ENCODE results near the gene SFXN5. TPM values are rescaled to one million over a fixed set of nuclear protein-coding genes. Genes with fewer than 3 reads are reported as not detected.
"Not testable (repeated sequence)": the region's sequence is repeated elsewhere in the genome, so short reads cannot be mapped to it uniquely, and the experiment has no call there.

SFXN5 gene
- total RNA-seq, 1 experiment from 2014 or later, result 13.8 TPM

DNA sequence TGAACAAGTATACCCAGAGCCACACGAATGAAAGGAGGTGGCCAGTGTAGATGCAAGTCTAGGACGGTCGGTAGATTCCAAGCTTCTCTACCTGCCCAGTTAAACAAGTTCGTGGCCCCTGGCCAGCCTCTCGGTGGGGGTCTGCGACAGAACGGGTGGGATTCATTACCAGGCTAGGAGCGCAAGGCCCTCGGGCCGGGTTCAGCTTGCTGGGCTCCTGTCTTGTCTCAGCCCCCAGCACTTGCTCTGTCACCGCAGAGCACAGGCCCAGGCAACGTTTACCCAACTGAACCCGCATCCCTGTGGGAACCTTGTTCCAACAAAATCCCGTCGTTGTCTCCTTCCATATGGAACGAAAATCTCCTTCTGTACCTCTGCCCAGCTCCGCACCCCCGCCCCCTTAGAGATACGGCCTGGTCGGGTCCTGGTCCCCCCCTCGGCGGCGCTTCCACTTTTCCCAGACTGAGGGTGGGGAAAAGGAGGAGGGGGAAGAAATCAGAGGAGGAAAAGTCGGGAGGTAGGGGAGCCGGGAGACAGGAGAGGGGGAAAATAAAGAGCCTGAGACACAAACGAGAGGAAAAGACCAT lies 156.1 kb downstream of the SFXN5 start:
- no peak for DNase-seq (ENCODE audit: low read depth)
- in situ Hi-C loops (cut with HindIII; ENCODE audit: low pct_unique_long_range_greater_than_20kb, low sequenced_read_pairs), result no loop called here

DNA sequence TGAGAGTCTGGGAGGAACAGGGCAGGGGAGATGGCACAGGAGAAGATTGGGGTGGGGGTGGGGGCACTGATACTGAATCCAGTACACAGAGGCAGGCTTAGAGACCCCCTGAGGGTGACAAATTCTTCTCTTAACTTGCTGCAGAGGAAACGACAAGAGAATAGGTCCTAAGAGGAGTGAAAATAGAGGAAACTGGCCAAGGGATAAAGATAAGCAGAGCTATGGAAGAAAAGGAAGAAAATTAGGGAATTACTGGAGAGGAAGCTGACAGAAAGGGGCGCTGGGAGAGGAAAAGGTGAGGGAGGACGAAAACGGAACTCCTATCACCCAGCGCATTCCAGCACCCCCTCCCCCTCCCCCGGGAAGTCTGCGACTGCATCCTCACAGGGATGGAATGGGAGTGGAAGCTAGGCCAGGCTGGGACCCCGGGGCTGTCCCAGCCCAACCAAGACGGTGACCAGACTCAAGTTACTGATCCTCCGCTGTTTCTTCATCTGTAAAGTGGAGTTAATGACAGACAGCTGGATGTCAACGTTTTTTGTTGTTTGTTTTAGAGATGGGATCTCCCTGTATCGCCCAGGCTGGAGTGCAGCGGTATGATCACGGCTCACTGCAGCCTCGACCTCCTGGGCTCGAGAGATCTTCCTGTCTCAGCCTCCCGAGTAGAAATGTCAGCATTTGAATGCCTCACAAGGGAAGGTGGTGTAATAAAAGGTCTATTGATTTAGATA lies 156.8 kb downstream of the SFXN5 start:
- DNase-seq (ENCODE audit: low read depth), result no peak
- in situ Hi-C loops (cut with HindIII; ENCODE audit: low pct_unique_long_range_greater_than_20kb, low sequenced_read_pairs), result no loop called here

DNA sequence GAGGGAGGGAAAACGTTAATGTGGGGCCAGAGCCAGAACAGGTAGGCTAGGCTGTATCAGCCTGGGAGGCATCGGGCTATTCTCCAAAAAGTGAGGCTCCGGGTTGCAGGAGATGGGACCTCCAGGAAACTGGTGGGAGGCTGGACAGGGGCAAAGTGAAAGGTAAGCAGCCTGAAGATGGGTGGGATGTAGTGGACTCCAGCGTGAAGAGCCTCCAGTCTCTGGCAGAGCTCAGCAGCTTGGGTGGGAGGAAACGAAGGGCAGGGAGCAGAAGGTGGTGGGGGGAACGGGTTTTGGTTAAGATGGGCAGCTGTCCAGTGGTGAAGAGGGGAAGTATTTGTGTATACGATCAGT lies 157.3 kb downstream of the SFXN5 start:
- in situ Hi-C loops (cut with HindIII; ENCODE audit: low pct_unique_long_range_greater_than_20kb, low sequenced_read_pairs), result no loop called here
- no peak for DNase-seq (ENCODE audit: low read depth)

- in situ Hi-C loops (cut with HindIII; ENCODE audit: low pct_unique_long_range_greater_than_20kb, low sequenced_read_pairs), result no loop called here
- DNase-seq (ENCODE audit: low read depth), result no peak
Measured at GRCh38 chr2:72913486-72914205, 157.9 kb downstream of the SFXN5 start.

DNA sequence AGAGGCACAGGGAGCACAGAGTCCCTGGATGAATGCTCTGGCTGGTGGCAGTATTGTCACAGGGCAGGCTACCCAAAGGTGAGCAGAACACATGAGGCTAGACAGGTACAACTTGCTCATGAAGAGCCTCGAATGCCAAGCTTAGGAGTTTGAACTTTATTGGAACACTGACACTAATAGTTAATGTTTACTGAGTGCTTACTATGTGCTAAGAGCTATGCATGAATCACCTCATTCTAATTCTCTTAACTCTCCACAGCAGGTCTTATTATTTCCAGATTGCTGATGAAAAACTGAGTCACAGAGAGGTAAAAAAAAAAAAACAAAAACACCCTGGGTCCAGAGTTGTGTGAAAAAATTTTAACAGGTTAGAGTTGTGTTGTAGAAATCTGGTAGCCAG lies 160.3 kb downstream of the SFXN5 start:
- DNase-seq (ENCODE audit: low read depth), result no peak
- in situ Hi-C loops (cut with HindIII; ENCODE audit: low pct_unique_long_range_greater_than_20kb, low sequenced_read_pairs), result no loop called here

- in situ Hi-C loops (cut with HindIII; ENCODE audit: low pct_unique_long_range_greater_than_20kb, low sequenced_read_pairs), result no loop called here
- DNase-seq (ENCODE audit: low read depth), result no peak
Measured at GRCh38 chr2:72908741-72909140, 162.8 kb downstream of the SFXN5 start.

DNA sequence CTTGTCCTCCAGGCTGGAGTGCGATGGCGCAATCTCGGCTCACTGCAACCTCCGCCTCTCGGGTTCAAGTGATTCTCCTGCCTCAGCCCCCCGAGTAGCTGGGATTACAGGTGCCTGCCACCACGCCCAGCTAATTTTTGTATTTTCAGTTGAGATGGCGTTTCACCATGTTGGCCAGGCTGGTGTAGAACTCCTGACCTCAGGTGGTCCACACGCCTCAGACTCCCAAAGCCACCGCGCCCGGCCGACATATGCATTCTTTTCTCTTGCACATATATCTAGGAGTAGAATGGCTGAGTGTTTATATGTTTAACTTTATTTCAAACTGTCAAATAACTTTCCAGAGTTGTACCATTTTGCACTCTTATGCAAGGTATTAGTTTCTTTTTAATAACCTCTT lies 164.1 kb downstream of the SFXN5 start:
- in situ Hi-C loops (cut with HindIII; ENCODE audit: low pct_unique_long_range_greater_than_20kb, low sequenced_read_pairs), result not testable (repeated sequence)

GRCh38 chr2:72901426-72901825 lies 170.1 kb downstream of the SFXN5 start:
- no peak for DNase-seq (ENCODE audit: low read depth)
- in situ Hi-C loops (cut with HindIII; ENCODE audit: low pct_unique_long_range_greater_than_20kb, low sequenced_read_pairs), result no loop called here

More for the DNA sequence above, 164.1 kb downstream of the SFXN5 start:
- DNase-seq (ENCODE audit: low read depth), result not testable (repeated sequence)

DNA sequence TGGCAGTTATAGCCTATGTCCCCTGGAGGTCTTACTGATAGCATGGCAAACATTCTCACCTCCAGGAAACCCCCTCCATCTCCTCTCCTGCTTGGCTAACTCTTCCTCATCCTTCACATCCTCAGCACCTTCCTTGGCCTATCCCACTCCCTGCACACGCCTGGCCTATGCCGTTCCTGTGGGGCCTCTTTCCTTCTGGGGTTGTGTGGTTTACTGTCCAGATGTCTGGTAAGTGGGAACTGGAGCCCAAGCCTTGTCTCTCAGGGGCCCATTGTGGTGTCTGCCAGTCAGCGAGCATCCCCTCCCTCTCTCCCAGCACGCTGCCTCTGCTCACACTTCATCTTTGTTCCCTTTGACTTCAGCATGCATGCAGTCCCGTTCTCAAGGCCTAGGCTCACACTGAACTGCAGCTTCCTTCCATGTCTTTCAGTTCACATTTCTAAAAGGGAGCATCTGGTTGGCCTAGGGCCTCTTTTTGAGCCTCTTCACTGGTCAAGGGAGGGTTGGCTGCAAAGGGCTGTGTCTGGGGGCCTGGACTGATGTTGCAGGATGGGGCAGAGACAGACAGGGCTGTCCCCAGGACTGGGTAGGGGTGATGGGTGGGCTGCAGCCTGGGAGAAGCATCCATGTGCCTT lies 171.2 kb downstream of the SFXN5 start:
- no peak for DNase-seq (ENCODE audit: low read depth)
- in situ Hi-C loops (cut with HindIII; ENCODE audit: low pct_unique_long_range_greater_than_20kb, low sequenced_read_pairs), result no loop called here

DNA sequence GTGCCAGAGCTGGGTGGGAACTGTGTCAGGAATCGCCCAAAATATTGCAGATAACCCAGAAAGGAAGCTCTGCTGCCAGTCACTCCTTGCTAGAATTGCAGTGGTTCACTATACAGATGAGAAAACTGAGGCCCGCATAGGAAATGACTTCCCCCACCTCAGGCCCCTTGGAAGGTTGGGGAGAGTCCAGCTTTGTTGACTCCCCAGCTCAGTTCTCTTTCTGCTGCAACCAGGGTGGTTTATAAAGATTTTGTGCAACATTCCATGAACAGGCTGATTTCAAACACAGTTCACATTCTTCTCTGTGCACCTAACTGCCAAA lies 173.0 kb downstream of the SFXN5 start:
- DNase-seq (ENCODE audit: low read depth), result no peak
- in situ Hi-C loops (cut with HindIII; ENCODE audit: low pct_unique_long_range_greater_than_20kb, low sequenced_read_pairs), result no loop called here

- no peak for DNase-seq (ENCODE audit: low read depth)
- in situ Hi-C loops (cut with HindIII; ENCODE audit: low pct_unique_long_range_greater_than_20kb, low sequenced_read_pairs), result no loop called here
Measured at GRCh38 chr2:72897785-72898584, 173.5 kb downstream of the SFXN5 start.

DNA sequence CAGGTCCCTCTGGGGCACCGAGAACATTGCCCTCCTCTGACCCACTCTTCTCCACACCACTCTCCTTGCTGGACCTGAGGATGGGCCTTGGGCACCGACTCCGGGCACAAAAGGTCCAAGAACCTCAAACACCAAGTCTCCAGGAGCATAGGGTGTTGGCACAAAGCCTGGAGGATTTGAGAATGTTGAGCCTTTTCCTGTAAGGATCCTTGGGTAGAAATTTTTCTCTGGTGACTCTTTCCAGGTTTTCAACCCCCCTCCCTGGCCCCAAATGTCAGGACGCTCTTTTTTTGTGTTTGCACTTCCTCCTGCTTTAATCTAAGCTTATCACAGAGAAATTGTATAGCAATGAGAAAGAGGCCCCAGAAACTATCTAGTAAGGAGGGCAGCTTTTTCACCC lies 175.1 kb downstream of the SFXN5 start:
- in situ Hi-C loops (cut with HindIII; ENCODE audit: low pct_unique_long_range_greater_than_20kb, low sequenced_read_pairs), result no loop called here
- no peak for DNase-seq (ENCODE audit: low read depth)

DNA sequence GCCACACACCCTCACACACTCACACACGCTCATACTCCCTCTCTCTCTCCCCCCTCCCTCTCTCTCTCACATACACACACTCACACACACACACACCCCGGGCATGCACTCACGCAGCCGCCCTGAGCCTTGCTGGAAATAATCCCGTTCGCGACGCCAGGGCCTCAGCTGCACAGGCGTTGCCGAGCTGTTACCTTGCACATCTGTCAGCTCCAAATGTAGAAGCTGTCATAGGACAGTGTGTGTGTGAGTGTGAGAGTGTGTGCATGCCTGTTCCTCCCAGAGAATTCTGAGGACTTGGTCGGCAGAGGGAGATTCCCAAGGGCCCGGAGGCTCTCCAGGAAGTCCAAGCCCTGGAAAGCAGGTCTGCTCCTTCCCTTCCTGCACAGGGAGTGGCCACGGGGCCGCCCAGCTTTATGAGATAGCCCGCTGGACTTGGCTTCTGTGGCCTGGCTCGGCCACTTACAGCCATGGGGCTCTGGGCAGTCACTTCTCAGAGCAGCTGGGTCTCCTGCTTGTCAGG lies 175.7 kb downstream of the SFXN5 start:
- DNase-seq (ENCODE audit: low read depth), result no peak
- in situ Hi-C loops (cut with HindIII; ENCODE audit: low pct_unique_long_range_greater_than_20kb, low sequenced_read_pairs), result no loop called here

DNA sequence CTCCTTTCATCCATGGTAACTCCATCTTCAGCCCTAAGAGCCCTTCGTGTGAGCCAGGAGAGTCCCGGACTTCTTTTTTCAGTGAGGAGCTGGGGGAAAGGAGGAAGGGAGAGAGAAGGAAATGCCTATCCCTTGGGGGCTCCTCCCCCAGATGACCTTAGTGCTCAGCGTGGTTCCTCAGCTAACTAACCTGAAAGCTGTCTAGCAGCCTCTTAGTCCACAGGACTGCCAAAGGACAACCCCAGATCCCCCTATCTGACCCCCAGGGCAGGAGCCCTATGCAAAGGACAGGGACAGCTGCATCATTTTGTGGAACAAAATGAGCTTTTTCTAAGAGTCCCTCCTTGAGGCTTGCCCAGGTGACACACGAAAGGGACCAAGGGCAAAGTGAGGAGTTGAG lies 176.4 kb downstream of the SFXN5 start:
- in situ Hi-C loops (cut with HindIII; ENCODE audit: low pct_unique_long_range_greater_than_20kb, low sequenced_read_pairs), result no loop called here
- DNase-seq (ENCODE audit: low read depth), result no peak

GRCh38 chr2:72894514-72894913 lies 177.0 kb downstream of the SFXN5 start:
- no peak for DNase-seq (ENCODE audit: low read depth)
- in situ Hi-C loops (cut with HindIII; ENCODE audit: low pct_unique_long_range_greater_than_20kb, low sequenced_read_pairs), result no loop called here

DNA sequence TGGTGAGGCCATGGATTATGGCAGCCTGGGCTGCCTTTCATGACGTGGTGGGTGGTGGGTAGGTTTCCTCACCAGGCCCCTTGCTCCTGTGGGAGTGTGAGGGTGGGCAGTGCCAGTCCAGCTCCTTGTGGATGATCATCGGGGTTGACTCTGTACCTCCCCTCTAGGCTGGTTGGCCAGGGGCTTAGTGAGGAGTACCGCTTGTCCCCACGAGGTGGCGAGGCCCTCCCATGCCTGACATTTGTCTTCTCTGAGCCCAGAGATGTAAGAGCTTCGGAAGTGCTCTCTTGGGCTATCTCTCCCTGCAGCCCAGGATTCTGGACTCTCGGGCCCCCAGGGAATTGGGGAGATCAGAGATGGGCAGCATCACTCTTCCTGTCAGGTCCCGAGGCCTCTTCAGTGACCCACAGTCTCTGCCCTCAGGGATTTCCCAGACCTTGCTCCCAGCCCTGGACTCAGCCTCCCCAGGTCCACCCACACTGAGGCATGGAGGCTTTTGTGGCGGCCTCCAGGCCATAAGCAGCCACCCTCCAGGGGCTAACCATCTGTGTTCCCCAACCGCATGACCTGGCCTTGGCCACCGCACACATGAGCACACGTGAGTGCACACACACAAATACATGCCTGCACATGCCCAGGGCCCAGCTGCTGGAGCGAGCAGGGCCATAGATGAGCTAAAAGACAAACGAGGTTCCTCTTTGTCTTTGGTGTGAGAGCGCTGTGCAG lies 177.8 kb downstream of the SFXN5 start:
- peak; percentile 65 for DNase-seq (ENCODE audit: low read depth)
- in situ Hi-C loops (cut with HindIII; ENCODE audit: low pct_unique_long_range_greater_than_20kb, low sequenced_read_pairs), result no loop called here

DNA sequence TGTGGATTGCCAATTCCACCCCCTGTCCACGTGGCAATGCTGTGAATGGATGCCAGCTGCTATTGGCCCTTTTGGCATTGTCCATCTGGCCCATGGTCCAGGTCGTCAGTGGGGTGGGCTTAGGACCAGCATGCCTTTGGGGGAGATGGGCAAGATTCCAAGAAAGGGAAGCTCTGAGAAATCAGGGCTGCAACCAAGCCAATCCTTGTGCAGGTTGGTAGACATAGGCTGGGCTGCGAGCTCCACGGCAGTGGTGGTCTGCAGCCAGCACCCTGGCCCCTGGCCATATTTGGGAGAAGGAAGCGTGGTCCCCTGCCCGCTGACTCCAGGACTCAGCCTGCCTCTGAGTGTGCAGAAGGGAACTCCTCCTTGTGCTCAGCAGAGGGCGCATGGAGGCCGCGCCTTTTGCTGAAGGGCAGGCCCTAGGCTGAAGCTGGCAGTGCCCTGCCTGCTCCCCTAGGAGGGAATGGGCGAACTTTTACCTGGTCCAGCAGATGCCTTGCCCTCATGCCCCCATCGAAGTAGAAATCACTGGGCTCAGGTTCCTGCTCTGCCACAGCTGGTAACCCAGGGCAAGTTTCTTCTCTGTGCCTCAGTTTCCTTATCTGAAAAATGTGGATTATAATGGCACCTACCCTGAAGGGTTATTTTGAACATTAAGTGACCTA lies 178.9 kb downstream of the SFXN5 start:
- no peak for DNase-seq (ENCODE audit: low read depth)
- in situ Hi-C loops (cut with HindIII; ENCODE audit: low pct_unique_long_range_greater_than_20kb, low sequenced_read_pairs), result no loop called here

Measured in Caki2 (cell line).